ENCODE measurements around the gene CROCC. TPM values are rescaled to one million over a fixed set of nuclear protein-coding genes. Genes with fewer than 3 reads are reported as not detected.

CROCC gene
- total RNA-seq, 1 experiment from 2014 or later, result 30.2 TPM

DNA sequence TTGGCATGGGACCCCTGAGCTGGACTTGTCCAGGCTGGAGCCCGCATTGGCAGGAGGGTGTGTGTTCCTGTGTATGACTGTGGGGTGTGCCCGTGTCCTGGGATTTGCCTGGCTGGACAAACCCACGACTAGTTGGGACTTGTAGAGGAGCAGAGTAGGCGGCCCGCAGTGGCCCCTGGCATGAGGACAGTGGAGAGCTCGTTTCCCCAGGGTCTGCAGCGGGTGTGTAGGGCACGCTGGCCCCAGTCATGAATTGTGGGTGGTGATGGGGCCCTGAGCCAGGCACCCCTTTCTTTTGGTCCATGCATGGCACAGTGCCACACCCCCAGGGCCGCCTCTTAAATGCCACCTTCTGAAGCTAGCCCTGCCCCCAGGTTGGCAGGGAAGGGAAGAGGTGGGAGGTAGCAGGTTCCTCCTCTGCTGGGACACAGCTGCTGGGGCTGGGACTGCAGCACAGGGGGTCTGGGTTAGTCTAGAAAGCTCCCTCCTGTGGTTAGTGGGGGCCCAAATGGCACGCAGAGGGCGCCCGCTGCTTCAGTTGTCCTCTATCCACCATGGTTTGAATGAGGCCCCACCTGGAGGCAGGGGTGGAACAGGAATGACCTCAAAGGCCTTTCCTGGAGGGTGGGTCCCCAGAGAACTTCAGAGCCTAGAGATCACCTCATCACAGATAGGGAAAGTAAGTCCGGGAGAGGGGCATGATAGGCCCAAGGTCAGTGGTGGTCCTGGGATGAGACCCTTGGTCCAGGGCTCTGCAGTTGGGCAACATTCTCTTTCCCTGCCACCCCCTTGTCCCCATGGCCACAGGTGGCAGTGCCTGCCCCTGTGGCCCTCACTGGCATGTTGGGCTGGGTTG is 4.1 kb downstream of the CROCC start:
- Histone ChIP-seq H3K27me3 (replicated peaks; ENCODE audit: insufficient read depth, low read depth, low read length, poor library complexity) (no peaks in the 10 kb centered on the region), H3K4me1 (ENCODE audit: insufficient read depth, low read length, poor library complexity, severe bottlenecking) (peaks cover 13% of the 10 kb centered on the region), H3K4me3 (ENCODE audit: low read depth, low read length, poor library complexity, severe bottlenecking) (no peak overlapping the region), H3K27ac (ENCODE audit: low read depth, low read length, poor library complexity, severe bottlenecking) (no peak overlapping the region), H3K36me3 (ENCODE audit: insufficient read depth, low read length, poor library complexity, severe bottlenecking) (no peaks in the 10 kb centered on the region), H3K9me3 (ENCODE audit: low read depth, low read length, poor library complexity, severe bottlenecking) (no peaks in the 10 kb centered on the region)
- intact Hi-C loops (cut with micrococcal nuclease; ENCODE audit: unreplicated experiment), result no loop called here
- ChIA-PET CTCF (no interaction called here), POLR2A (ENCODE audit: low non-redundant PET) (no interaction called here)
- no TSS peak for BruUV-seq (replicated peaks)
- DNase-seq (ENCODE audit: low spot score), result no peak
- TF ChIP-seq EZH2 (IDR thresholded peaks at IDR 0.05; ENCODE audit: borderline replicate concordance, low read depth, low read length, poor library complexity, severe bottlenecking), result no peak
- TF ChIP-seq CTCF (conservative IDR thresholded peaks at IDR 0.05; ENCODE audit: low read depth, low read length), result no peak

- no peak for TF ChIP-seq CTCF (conservative IDR thresholded peaks at IDR 0.05; ENCODE audit: low read depth, low read length)
- POLR2A ChIA-PET (ENCODE audit: low non-redundant PET), result no interaction called here
- CTCF ChIA-PET, result no interaction called here
- no peaks in the 10 kb centered on the region for H3K9me3 ChIP-seq (ENCODE audit: low read depth, low read length, poor library complexity, severe bottlenecking)
- H3K36me3 ChIP-seq (ENCODE audit: insufficient read depth, low read length, poor library complexity, severe bottlenecking), result no peaks in the 10 kb centered on the region
- H3K4me1 ChIP-seq (ENCODE audit: insufficient read depth, low read length, poor library complexity, severe bottlenecking), result peaks cover 10% of the 10 kb centered on the region
- H3K27ac ChIP-seq (ENCODE audit: low read depth, low read length, poor library complexity, severe bottlenecking), result no peak overlapping the region
- intact Hi-C loops (cut with micrococcal nuclease; ENCODE audit: unreplicated experiment), result no loop called here
- no peaks in the 10 kb centered on the region for H3K27me3 ChIP-seq (replicated peaks; ENCODE audit: insufficient read depth, low read depth, low read length, poor library complexity)
- BruUV-seq (replicated peaks), result no TSS peak
- DNase-seq (ENCODE audit: low spot score), result peak; percentile 40
- no peak overlapping the region for H3K4me3 ChIP-seq (ENCODE audit: low read depth, low read length, poor library complexity, severe bottlenecking)
These were observed 4.9 kb downstream of the CROCC start for GRCh38 chr1:16926491-16927073.

DNA sequence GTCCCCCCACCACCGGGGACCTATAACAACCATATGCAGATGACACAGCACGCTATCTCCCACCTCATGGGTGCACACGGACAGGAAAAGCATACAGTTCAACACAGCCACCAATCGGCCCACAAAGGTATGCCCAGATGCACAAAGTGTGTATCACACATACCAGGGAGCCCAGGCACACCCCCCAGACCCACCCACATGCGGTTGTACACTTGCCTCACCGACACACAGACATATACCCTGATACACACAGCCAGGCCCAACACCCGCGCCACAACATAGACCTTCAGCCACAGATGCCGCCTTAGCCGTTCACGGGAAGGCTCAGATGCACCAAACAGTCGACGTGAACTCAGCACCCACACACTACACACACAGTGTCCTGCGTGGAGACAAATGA is 5.5 kb downstream of the CROCC start:
- Histone ChIP-seq H3K4me3 (ENCODE audit: low read depth, low read length, poor library complexity, severe bottlenecking) (no peak overlapping the region), H3K27me3 (replicated peaks; ENCODE audit: insufficient read depth, low read depth, low read length, poor library complexity) (no peaks in the 10 kb centered on the region), H3K27ac (ENCODE audit: low read depth, low read length, poor library complexity, severe bottlenecking) (no peak overlapping the region), H3K4me1 (ENCODE audit: insufficient read depth, low read length, poor library complexity, severe bottlenecking) (peaks cover 4% of the 10 kb centered on the region), H3K9me3 (ENCODE audit: low read depth, low read length, poor library complexity, severe bottlenecking) (no peaks in the 10 kb centered on the region), H3K36me3 (ENCODE audit: insufficient read depth, low read length, poor library complexity, severe bottlenecking) (no peaks in the 10 kb centered on the region)
- BruUV-seq (replicated peaks), result no TSS peak
- intact Hi-C loops (cut with micrococcal nuclease; ENCODE audit: unreplicated experiment), result no loop called here
- CTCF ChIA-PET, result no interaction called here
- POLR2A ChIA-PET (ENCODE audit: low non-redundant PET), result no interaction called here
- TF ChIP-seq CTCF (conservative IDR thresholded peaks at IDR 0.05; ENCODE audit: low read depth, low read length) (no peak), EZH2 (IDR thresholded peaks at IDR 0.05; ENCODE audit: borderline replicate concordance, low read depth, low read length, poor library complexity, severe bottlenecking) (no peak)
- no peak for DNase-seq (ENCODE audit: low spot score)
